Small intestine (tissue), 7 donors: Measurements from ENCODE around the gene LDLRAD2. TPM values are rescaled to one million over a fixed set of nuclear protein-coding genes. Genes with fewer than 3 reads are reported as not detected.

ENCODE experiments used
- DNase-seq, 2 donors: peaks; one replicate each; pipeline versions ENCODE4 v3.0.0 to v3.0.0-alpha.2; 2013
- FAIRE-seq: peaks from 2 replicates; lab custom pipeline; 2012; peaks lifted over from hg19 to GRCh38; lab: Jason Lieb, UNC
- H3K27ac ChIP-seq, 3 donors: one replicate each; pipeline ENCODE4 v1.5.1; 2013; ENCODE audit warnings: low read length in 2 of 3, mild to moderate bottlenecking in 2 of 3, control low read depth in 1 of 3, inconsistent platforms in 1 of 3, low read depth in 1 of 3, moderate library complexity in 1 of 3
- H3K27me3 ChIP-seq, 3 donors: one replicate each; pipeline ENCODE4 v1.6.1; 2013; ENCODE audit warnings: low read length in 3 of 3, inconsistent platforms in 1 of 3; ENCODE audit not compliant: control insufficient read depth in 3 of 3, insufficient read depth in 3 of 3
- H3K36me3 ChIP-seq, 3 donors: one replicate each; pipeline ENCODE4 v1.6.1; 2013; ENCODE audit warnings: low read length in 3 of 3, inconsistent platforms in 1 of 3, low read depth in 1 of 3, mild to moderate bottlenecking in 1 of 3, moderate library complexity in 1 of 3; ENCODE audit not compliant: control insufficient read depth in 3 of 3, insufficient read depth in 2 of 3
- H3K4me1 ChIP-seq, 3 donors: one replicate each; pipeline ENCODE4 v1.6.1; 2013; ENCODE audit warnings: low read length in 2 of 3, inconsistent platforms in 1 of 3, low read depth in 1 of 3, mild to moderate bottlenecking in 1 of 3, moderate library complexity in 1 of 3; ENCODE audit not compliant: control insufficient read depth in 3 of 3, insufficient read depth in 2 of 3
- H3K4me3 ChIP-seq, 3 donors: one replicate each; pipeline ENCODE4 v1.5.1; 2013; ENCODE audit warnings: low read length in 3 of 3, control low read depth in 1 of 3, inconsistent platforms in 1 of 3, low read depth in 1 of 3, mild to moderate bottlenecking in 1 of 3, moderate library complexity in 1 of 3
- H3K9me3 ChIP-seq, 2 donors: one replicate each; pipeline ENCODE4 v1.6.1; 2013; ENCODE audit warnings: low read depth in 1 of 2, low read length in 1 of 2; ENCODE audit not compliant: control insufficient read depth in 2 of 2, insufficient read depth in 1 of 2
- WGBS, 3 donors: extraction: QIAGEN DNeasy Blood & Tissue Kit; methylation state at CpG; one replicate each; pipeline ENCODE4 v1.1.7; 2013; 5-methylcytosine and 5-hydroxymethylcytosine counted together
- polyA plus RNA-seq, 4 donors: library from polyadenylated mRNA; stranded (reverse) in 3 of 4; unstranded in 1 of 4; fragments of 200-250 nt in 3 of 4; fragments of 120-200 nt in 1 of 4; gene quantifications; one replicate each; pipeline versions ENCODE4 v1.2.1 to v1.2.3, GENCODE V29; 2013
- donor health status: healthy with polysubstance abuse.
- donor health status: control.
- donor health status: control.
- donor health status: Bipolar disorder and iron deficiency.
- donor health status: healthy.

LDLRAD2 gene
- polyA plus RNA-seq, 4 donors = 0.22 to 1.7 (median 0.83) TPM

- DNase-seq (no peak), FAIRE-seq (no peak)
- peaks cover 11 to 91% (median 13%) of the 10 kb centered on the region in 3 donors for H3K36me3 ChIP-seq
- no peaks in the 10 kb centered on the region for H3K4me1 ChIP-seq
- H3K4me3 ChIP-seq = no peak overlapping the region
- WGBS, 3 donors = 91 to 96% (median 91%) methylated on average over 17 of the region's 17 CpGs
- H3K27me3 ChIP-seq = no peaks in the 10 kb centered on the region
- H3K9me3 ChIP-seq = peaks cover 0 to 5% of the 10 kb centered on the region in 2 donors
- no peak overlapping the region for H3K27ac ChIP-seq
These were observed 17.2 kb downstream of the LDLRAD2 start for GRCh38 chr1:21829294-21829693.

DNA sequence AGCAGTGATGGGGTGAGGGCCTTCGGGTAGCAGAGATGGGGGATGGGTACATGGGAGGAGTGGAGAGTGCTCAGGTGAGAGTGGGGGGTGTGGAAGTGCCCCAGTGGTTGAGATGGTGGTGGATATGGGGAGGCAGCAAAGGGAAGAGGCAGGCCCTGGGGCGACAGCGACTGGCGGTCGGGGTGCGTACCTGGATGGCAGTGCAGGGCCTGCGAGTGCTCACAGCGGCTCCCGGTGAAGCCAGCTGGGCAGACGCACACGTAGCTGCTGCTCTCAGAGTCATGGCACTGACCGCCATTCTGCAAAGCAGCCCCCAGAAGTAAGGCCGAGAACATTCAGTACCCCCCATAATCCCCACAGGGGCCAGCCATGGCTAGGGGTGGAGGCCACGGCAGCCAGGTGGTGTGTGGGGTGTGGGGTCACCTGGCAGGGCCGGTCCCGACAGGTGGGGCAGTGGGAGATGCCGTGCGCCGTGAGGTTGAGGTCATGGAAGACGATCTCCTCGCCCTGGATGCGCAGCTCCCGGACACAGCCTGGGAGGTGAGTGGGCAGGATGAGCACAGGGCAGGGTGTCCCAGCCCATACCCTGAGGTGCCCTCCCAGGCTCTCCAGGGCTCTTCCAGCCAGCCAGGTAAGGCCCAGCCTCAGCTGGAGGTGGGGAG is 18.9 kb downstream of the LDLRAD2 start:
- DNase-seq = no peak
- Histone ChIP-seq H3K4me3 (no peak overlapping the region), H3K27me3 (no peaks in the 10 kb centered on the region), H3K27ac (no peak overlapping the region), H3K4me1 (no peaks in the 10 kb centered on the region), H3K9me3 (peaks cover 0 to 17% of the 10 kb centered on the region in 2 donors), H3K36me3 (peaks cover 13 to 94% (median 18%) of the 10 kb centered on the region in 3 donors)
- FAIRE-seq = no peak
- 92 to 95% (median 94%) methylated on average over 23 of the region's 23 CpGs for WGBS, 3 donors

DNA sequence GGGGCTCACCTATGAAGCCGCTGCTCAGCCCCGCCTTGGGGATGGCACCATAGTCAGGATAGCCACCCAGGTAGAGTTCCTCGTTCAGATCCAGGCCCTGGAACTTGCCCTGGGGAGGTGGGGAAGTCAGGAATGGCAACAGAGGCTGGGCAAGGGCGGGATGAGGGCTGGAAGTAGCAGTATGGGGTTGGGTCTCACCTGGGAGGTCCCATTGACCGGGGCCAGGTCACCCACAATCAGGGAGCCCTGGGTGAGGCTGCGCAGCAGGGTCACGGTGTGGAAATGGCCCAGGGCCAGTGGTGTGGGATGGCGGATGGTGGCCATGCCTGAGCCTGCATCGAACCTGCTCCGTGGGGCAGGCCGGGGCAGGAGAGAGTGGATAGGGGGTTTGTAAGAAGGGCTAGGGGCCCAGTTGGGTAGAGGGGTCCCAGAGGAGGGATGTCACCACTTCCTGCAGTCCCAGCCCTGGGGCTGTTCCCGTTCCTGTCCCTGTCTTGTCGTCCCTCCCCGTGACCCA is 19.4 kb downstream of the LDLRAD2 start:
- 88 to 90% (median 90%) methylated on average over 13 to 14 of the region's 14 CpGs for WGBS, 3 donors
- no peaks in the 10 kb centered on the region for H3K4me1 ChIP-seq
- DNase-seq = no peak
- H3K4me3 ChIP-seq = no peak overlapping the region
- peaks cover 0 to 17% of the 10 kb centered on the region in 2 donors for H3K9me3 ChIP-seq
- H3K36me3 ChIP-seq = peaks cover 13 to 94% (median 18%) of the 10 kb centered on the region in 3 donors
- no peak overlapping the region for H3K27ac ChIP-seq
- no peak for FAIRE-seq
- no peaks in the 10 kb centered on the region for H3K27me3 ChIP-seq

DNA sequence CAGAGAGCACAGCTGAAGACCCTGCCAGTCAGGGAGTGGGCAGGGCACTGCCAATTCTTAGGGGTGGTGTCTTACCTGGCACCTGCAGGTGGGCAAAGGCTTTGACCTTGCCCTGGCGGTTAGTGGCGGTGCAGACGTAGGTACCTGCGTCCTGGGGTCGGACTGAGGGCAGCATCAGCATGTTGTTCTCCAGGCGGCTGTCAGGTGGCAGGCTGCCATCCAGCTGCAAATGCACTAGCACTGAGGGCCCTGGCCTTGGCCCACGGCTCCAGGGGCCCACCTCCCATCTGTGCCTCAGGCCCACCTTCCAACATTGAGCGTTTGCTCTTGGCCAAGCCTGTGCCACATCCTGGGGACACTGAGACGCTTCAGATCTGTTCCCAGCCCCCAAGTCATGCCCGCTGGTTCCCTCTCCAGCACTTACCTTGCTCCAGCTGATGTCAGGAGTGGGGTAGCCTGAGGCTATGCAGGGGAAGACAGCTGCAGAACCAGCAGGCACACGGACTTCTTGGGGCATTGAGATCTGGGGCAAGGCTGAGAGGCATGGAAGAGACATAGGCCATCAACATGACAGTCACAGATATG is 21.4 kb downstream of the LDLRAD2 start:
- Histone ChIP-seq H3K27ac (no peak overlapping the region), H3K4me1 (no peaks in the 10 kb centered on the region), H3K4me3 (no peak overlapping the region), H3K27me3 (no peaks in the 10 kb centered on the region), H3K9me3 (peaks cover 0 to 17% of the 10 kb centered on the region in 2 donors), H3K36me3 (peaks cover 10 to 98% (median 18%) of the 10 kb centered on the region in 3 donors)
- WGBS, 3 donors = 89 to 92% (median 90%) methylated on average over 11 of the region's 11 CpGs
- FAIRE-seq = no peak
- DNase-seq = no peak

- Histone ChIP-seq H3K36me3 (peaks cover 8 to 98% (median 18%) of the 10 kb centered on the region in 3 donors), H3K4me3 (no peak overlapping the region), H3K27me3 (no peaks in the 10 kb centered on the region), H3K4me1 (no peaks in the 10 kb centered on the region), H3K9me3 (peaks cover 0 to 17% of the 10 kb centered on the region in 2 donors), H3K27ac (no peak overlapping the region)
- no peak for FAIRE-seq
- no peak for DNase-seq
- 88 to 96% (median 88%) methylated on average over 1 of the region's 1 CpG for WGBS, 3 donors
These were observed 22.0 kb downstream of the LDLRAD2 start for GRCh38 chr1:21834094-21834493.

- Histone ChIP-seq H3K9me3 (peaks cover 0 to 17% of the 10 kb centered on the region in 2 donors), H3K27me3 (no peaks in the 10 kb centered on the region), H3K4me3 (no peak overlapping the region), H3K4me1 (no peaks in the 10 kb centered on the region), H3K36me3 (peaks cover 5 to 98% (median 18%) of the 10 kb centered on the region in 3 donors), H3K27ac (no peak overlapping the region)
- DNase-seq = no peak
- WGBS, 3 donors = 94 to 97% (median 95%) methylated on average over 16 of the region's 16 CpGs
- no peak for FAIRE-seq
These were observed 22.6 kb downstream of the LDLRAD2 start for GRCh38 chr1:21834666-21835065.

DNA sequence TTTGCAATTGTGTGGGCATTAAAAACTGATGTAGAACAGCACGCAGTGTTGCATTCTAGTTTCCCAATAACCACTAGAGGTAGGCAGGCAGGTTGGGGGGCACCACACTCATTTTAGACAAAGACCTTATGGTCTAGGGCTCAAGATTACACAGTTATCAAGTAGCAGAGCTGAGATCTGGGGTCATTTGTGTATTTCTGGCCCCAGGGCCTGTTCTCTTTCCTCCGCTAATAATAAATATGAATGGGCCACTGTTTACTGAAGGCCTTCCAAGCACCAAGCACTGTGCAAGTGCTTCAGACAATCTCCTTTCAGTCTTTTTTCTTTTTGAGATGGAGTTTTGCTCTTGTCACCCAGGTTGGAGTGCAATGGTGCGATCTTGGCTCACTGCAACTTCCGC is 23.9 kb downstream of the LDLRAD2 start:
- Histone ChIP-seq H3K27ac (no peak overlapping the region), H3K4me3 (no peak overlapping the region), H3K27me3 (no peaks in the 10 kb centered on the region), H3K36me3 (peaks cover 5 to 94% (median 21%) of the 10 kb centered on the region in 3 donors), H3K4me1 (no peaks in the 10 kb centered on the region), H3K9me3 (peaks cover 0 to 17% of the 10 kb centered on the region in 2 donors)
- 94 to 100% (median 96%) methylated on average over 4 of the region's 4 CpGs for WGBS, 3 donors
- FAIRE-seq (no peak), DNase-seq (no peak)

GRCh38 chr1:21836729-21837128 is 24.7 kb downstream of the LDLRAD2 start:
- no peak for DNase-seq
- FAIRE-seq = no peak
- whole genome bisulfite sequencing, 3 donors = 94 to 97% (median 96%) methylated on average over 13 of the region's 13 CpGs

More at GRCh38 chr1:21836729-21837128, 24.7 kb downstream of the LDLRAD2 start:
- H3K27ac ChIP-seq = no peak overlapping the region
- H3K27me3 ChIP-seq = no peaks in the 10 kb centered on the region
- peaks cover 5 to 94% (median 21%) of the 10 kb centered on the region in 3 donors for H3K36me3 ChIP-seq
- no peaks in the 10 kb centered on the region for H3K4me1 ChIP-seq
- H3K4me3 ChIP-seq = no peak overlapping the region
- peaks cover 0 to 17% of the 10 kb centered on the region in 2 donors for H3K9me3 ChIP-seq
